B cell (primary cell): Measurements from ENCODE around the gene MMP14. TPM values are rescaled to one million over a fixed set of nuclear protein-coding genes. Genes with fewer than 3 reads are reported as not detected.

Source experiments
- ATAC-seq: fragments of 200-7000 bp; cut with Tn5 transposase; one replicate; pipeline ENCODE4 v1.10.0; 2021; ENCODE audit warnings: low read depth, mild to moderate bottlenecking, moderate number of reproducible peaks, moderate library complexity
- CTCF ChIA-PET: fragments of 350-600 bp; sonication (Branson Sonifier 250); formaldehyde crosslinking; loops from one replicate; lab custom pipeline; 2021; ENCODE audit warnings: antibody characterized with exemption, inconsistent platforms; lab: Charles Lee
- POLR2A ChIA-PET: fragments of 350-600 bp; sonication (Branson Sonifier 250); formaldehyde crosslinking; loops from one replicate; lab custom pipeline; 2021; ENCODE audit warnings: antibody characterized with exemption; lab: Charles Lee
- DNase-seq: peaks from one replicate; pipeline ENCODE4 v3.0.0; 2013
- H2AFZ ChIP-seq: 2 replicates; pipeline ENCODE4 v1.6.1; 2012; ENCODE audit warnings: mild to moderate bottlenecking, low read depth, low read length; ENCODE audit not compliant: insufficient read depth, poor library complexity, severe bottlenecking
- H3K27ac ChIP-seq, 2 donors: 1 replicate in 1 of 2; 2 replicates in 1 of 2; pipeline ENCODE4 v1.5.1; 2012 to 2013; ENCODE audit warnings: low read length in 2 of 2, mild to moderate bottlenecking in 2 of 2, moderate library complexity in 1 of 2
- H3K27me3 ChIP-seq, 4 experiments: fragments of 200-600 bp in 1 of 4; sonication (generic) in 1 of 4; replicated peaks in 1 of 4; 1 replicate in 2 of 4; 2 replicates in 2 of 4; pipeline versions ENCODE4 v1.6.1 to v1.7.0; 2013 to 2016; ENCODE audit warnings: low read length in 3 of 4, mild to moderate bottlenecking in 2 of 4, mixed read lengths in 1 of 4, moderate library complexity in 1 of 4; ENCODE audit not compliant: insufficient read depth in 4 of 4, control insufficient read depth in 3 of 4; ENCODE audit errors: control extremely low read depth in 1 of 4
- H3K36me3 ChIP-seq, 2 experiments: replicated peaks in 1 of 2; 1 replicate in 1 of 2; 2 replicates in 1 of 2; pipeline versions ENCODE4 v1.6.1 to v1.7.1; 2013; ENCODE audit warnings: low read length in 1 of 2; ENCODE audit not compliant: insufficient read depth in 2 of 2, control insufficient read depth in 1 of 2; ENCODE audit errors: control extremely low read depth in 1 of 2, extremely low read depth in 1 of 2
- H3K4me1 ChIP-seq, 2 donors: fragments of 200-600 bp in 1 of 2; sonication (generic) in 1 of 2; 1 replicate in 1 of 2; 2 replicates in 1 of 2; pipeline versions ENCODE4 v1.5.1 to v1.6.1; 2013 to 2017; ENCODE audit warnings: low read length in 2 of 2; ENCODE audit not compliant: control insufficient read depth in 2 of 2, insufficient read depth in 2 of 2
- H3K4me2 ChIP-seq: replicated peaks from 2 replicates; pipeline ENCODE3; 2012; ENCODE audit warnings: mild to moderate bottlenecking, low read depth, low read length; ENCODE audit not compliant: poor library complexity, severe bottlenecking
- H3K4me3 ChIP-seq, 5 experiments: fragments of 200-600 bp in 1 of 5; sonication (generic) in 1 of 5; 1 replicate in 3 of 5; 2 replicates in 2 of 5; pipeline versions ENCODE4 v1.5.1 to v1.7.0; 2011 to 2016; ENCODE audit warnings: low read length in 4 of 5, mild to moderate bottlenecking in 4 of 5, low read depth in 2 of 5, control low read depth in 1 of 5, moderate library complexity in 1 of 5; ENCODE audit not compliant: insufficient read depth in 1 of 5; ENCODE audit errors: control extremely low read depth in 1 of 5, extremely low read depth in 1 of 5
- H3K79me2 ChIP-seq: fragments of 200-600 bp; sonication (generic); one replicate; pipeline ENCODE4 v1.6.0; 2016; ENCODE audit warnings: low read length; ENCODE audit not compliant: control insufficient read depth, insufficient read depth
- H3K9ac ChIP-seq: fragments of 200-600 bp; sonication (generic); 2 replicates; pipeline ENCODE4 v1.6.1; 2017; ENCODE audit warnings: mild to moderate bottlenecking, low read length, moderate library complexity
- H3K9me3 ChIP-seq, 3 donors: one replicate each; pipeline versions ENCODE4 v1.6.1 to v1.7.1; 2013; ENCODE audit warnings: low read length in 2 of 3; ENCODE audit not compliant: control insufficient read depth in 2 of 3, insufficient read depth in 1 of 3; ENCODE audit errors: control extremely low read depth in 1 of 3
- H4K20me1 ChIP-seq: 2 replicates; pipeline ENCODE4 v1.6.0; 2012; ENCODE audit warnings: mild to moderate bottlenecking, low read length; ENCODE audit not compliant: insufficient read depth, control insufficient read depth, poor library complexity, severe bottlenecking
- H3K27ac Mint-ChIP-seq: one replicate; pipeline ENCODE4 v1.8.0; 2021; ENCODE audit warnings: mixed read lengths
- H3K27me3 Mint-ChIP-seq: one replicate; pipeline ENCODE4 v1.8.0; 2021; ENCODE audit warnings: mixed read lengths
- H3K4me1 Mint-ChIP-seq: one replicate; pipeline ENCODE4 v1.8.0; 2021; ENCODE audit warnings: mixed read lengths
- H3K4me3 Mint-ChIP-seq: one replicate; pipeline ENCODE4 v1.8.0; 2021; ENCODE audit warnings: mixed read lengths
- H3K9me3 Mint-ChIP-seq: one replicate; pipeline ENCODE4 v1.8.0; 2022; ENCODE audit warnings: mixed read lengths; ENCODE audit not compliant: insufficient read depth
- EZH2 ChIP-seq: IDR thresholded peaks from 2 replicates; pipeline ENCODE4 v1.6.1; 2012; ENCODE audit warnings: borderline replicate concordance, low read depth, mild to moderate bottlenecking, moderate library complexity, low read length; ENCODE audit not compliant: insufficient read depth, poor library complexity, severe bottlenecking
- WGBS: methylation state at CpG from one replicate; pipeline ENCODE4 v1.1.5; 2013; ENCODE audit warnings: missing lambda C conversion rate; ENCODE audit not compliant: insufficient coverage; 5-methylcytosine and 5-hydroxymethylcytosine counted together
- intact Hi-C: fragments of 100-400 bp; cut with micrococcal nuclease; formaldehyde crosslinking; loops from one replicate; pipeline ENCODE4 v1.10.0; 2022
- polyA plus RNA-seq: library from polyadenylated mRNA; depleted of rRNA; stranded (reverse); fragments of >200 nt; gene quantifications from 2 replicates; pipeline ENCODE4 v1.2.3, GENCODE V29; 2012
- total RNA-seq, 2 donors: library from RNA; stranded (reverse); fragments of 120-200 nt in 1 of 2; gene quantifications; 1 replicate in 1 of 2; 2 replicates in 1 of 2; pipeline versions ENCODE4 v1.2.3 to v1.2.4, GENCODE V29; 2013 to 2022
- TF ChIP-seq, protein P1 (sequence below): fragments of 200-600 bp; IDR thresholded peaks from one replicate; pipeline ENCODE4 v1.8.0; 2022; ENCODE audit warnings: antibody characterized with exemption, mild to moderate bottlenecking

Gene MMP14
- total and polyA plus RNA-seq, 2 donors (not counting 1 experiment from before 2014, with no cell fraction given) = 1.0 to 3.5 TPM

GRCh38 chr14:22798528-22798927 lies 37.9 kb upstream of the MMP14 start:
- intact Hi-C loops = no loop called here

GRCh38 chr14:22800346-22800745 lies 36.0 kb upstream of the MMP14 start:
- no peak overlapping the region for H3K4me2 ChIP-seq
- no peak overlapping the region for H3K27ac ChIP-seq
- no peak for TF ChIP-seq EZH2
- TF ChIP-seq, protein P1, sequence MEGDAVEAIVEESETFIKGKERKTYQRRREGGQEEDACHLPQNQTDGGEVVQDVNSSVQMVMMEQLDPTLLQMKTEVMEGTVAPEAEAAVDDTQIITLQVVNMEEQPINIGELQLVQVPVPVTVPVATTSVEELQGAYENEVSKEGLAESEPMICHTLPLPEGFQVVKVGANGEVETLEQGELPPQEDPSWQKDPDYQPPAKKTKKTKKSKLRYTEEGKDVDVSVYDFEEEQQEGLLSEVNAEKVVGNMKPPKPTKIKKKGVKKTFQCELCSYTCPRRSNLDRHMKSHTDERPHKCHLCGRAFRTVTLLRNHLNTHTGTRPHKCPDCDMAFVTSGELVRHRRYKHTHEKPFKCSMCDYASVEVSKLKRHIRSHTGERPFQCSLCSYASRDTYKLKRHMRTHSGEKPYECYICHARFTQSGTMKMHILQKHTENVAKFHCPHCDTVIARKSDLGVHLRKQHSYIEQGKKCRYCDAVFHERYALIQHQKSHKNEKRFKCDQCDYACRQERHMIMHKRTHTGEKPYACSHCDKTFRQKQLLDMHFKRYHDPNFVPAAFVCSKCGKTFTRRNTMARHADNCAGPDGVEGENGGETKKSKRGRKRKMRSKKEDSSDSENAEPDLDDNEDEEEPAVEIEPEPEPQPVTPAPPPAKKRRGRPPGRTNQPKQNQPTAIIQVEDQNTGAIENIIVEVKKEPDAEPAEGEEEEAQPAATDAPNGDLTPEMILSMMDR = no peak

More at GRCh38 chr14:22798528-22798927, 37.9 kb upstream of the MMP14 start:
- H3K4me2 ChIP-seq = no peak overlapping the region
- no peak for DNase-seq
- peaks cover 14% of the 10 kb centered on the region for H3K79me2 ChIP-seq
- H3K4me3 ChIP-seq = no peak overlapping the region
- no peak overlapping the region for H3K9ac ChIP-seq
- Mint-ChIP-seq H3K4me3 (no peak overlapping the region), H3K27ac (no peak overlapping the region), H3K9me3 (no peaks in the 10 kb centered on the region), H3K4me1 (peaks cover 81% of the 10 kb centered on the region), H3K27me3 (no peaks in the 10 kb centered on the region)
- ChIA-PET POLR2A (no interaction called here), CTCF (interaction anchor here (0.8 to 5.7 kb wide), 2 partner anchors 25 to 232 kb away, joined by 3 to 29 read pairs; no protein-coding TSS in a partner anchor)
- 61% methylated on average over 2 of the region's 2 CpGs for WGBS
- no peak overlapping the region for H3K27ac ChIP-seq
- no peak for ATAC-seq
- no peak for TF ChIP-seq EZH2
- TF ChIP-seq, protein P1 = no peak
- H3K9me3 ChIP-seq = peaks cover 0 to 4% (median 0%) of the 10 kb centered on the region in 3 donors
- H3K36me3 ChIP-seq = peaks cover 0 to 8% of the 10 kb centered on the region in 2 experiments
- H3K4me1 ChIP-seq = peaks cover 35 to 49% of the 10 kb centered on the region in 2 donors
- no peaks in the 10 kb centered on the region for H3K27me3 ChIP-seq
- no peaks in the 10 kb centered on the region for H4K20me1 ChIP-seq
- no peak overlapping the region for H2AFZ ChIP-seq

More at GRCh38 chr14:22800346-22800745, 36.0 kb upstream of the MMP14 start:
- Histone ChIP-seq H3K4me3 (no peak overlapping the region), H4K20me1 (no peaks in the 10 kb centered on the region), H3K79me2 (peaks cover 14% of the 10 kb centered on the region), H3K36me3 (peaks cover 0 to 8% of the 10 kb centered on the region in 2 experiments), H3K4me1 (peaks cover 31 to 48% of the 10 kb centered on the region in 2 donors), H3K27me3 (no peaks in the 10 kb centered on the region), H3K9me3 (peaks cover 0 to 4% (median 0%) of the 10 kb centered on the region in 3 donors), H3K9ac (no peak overlapping the region), H2AFZ (no peak overlapping the region)
- DNase-seq (no peak), ATAC-seq (no peak)
- Mint-ChIP-seq H3K4me3 (no peak overlapping the region), H3K9me3 (no peaks in the 10 kb centered on the region), H3K4me1 (peaks cover 84% of the 10 kb centered on the region), H3K27ac (no peak overlapping the region), H3K27me3 (no peaks in the 10 kb centered on the region)
- intact Hi-C loops = no loop called here
- ChIA-PET POLR2A (interaction anchor here (0.5 to 1.3 kb wide), 2 partner anchors 9 to 53 kb away, joined by 4 to 7 read pairs; no protein-coding TSS in a partner anchor), CTCF (interaction anchor here (0.6 to 14.9 kb wide), 4 partner anchors 21 to 230 kb away, joined by 3 to 129 read pairs (median 4); no protein-coding TSS in a partner anchor)
- WGBS = 97% methylated on average over 9 of the region's 10 CpGs
